HepG2 (cell line): ENCODE results near the gene RGP1.

ENCODE experiments used
- BHLHE40 ChIP-seq: IDR thresholded peaks from 2 replicates; pipeline ENCODE4 v1.6.1; 2011; ENCODE audit warnings: low read length, improper control_type of control experiment
- CBX5 ChIP-seq: sonication (generic); formaldehyde crosslinking; IDR thresholded peaks from 2 replicates; pipeline ENCODE4 v1.4.0; 2020; ENCODE audit warnings: missing genetic modification reagents, borderline replicate concordance
- MED8 ChIP-seq: sonication (generic); formaldehyde crosslinking; IDR thresholded peaks from 2 replicates; pipeline ENCODE4 v1.8.1; 2023; ENCODE audit warnings: mild to moderate bottlenecking, missing genetic modification reagents; ENCODE audit not compliant: insufficient replicate concordance
- MEIS2 ChIP-seq: sonication (generic); formaldehyde crosslinking; IDR thresholded peaks from 2 replicates; pipeline ENCODE4 v1.9.0; 2021; ENCODE audit warnings: mild to moderate bottlenecking, missing genetic modification reagents
- RAD21 ChIP-seq: fragments of 450-650 bp; formaldehyde crosslinking; IDR thresholded peaks from 2 replicates; pipeline ENCODE4 v1.5.0; 2020; ENCODE audit warnings: mild to moderate bottlenecking
- SALL1 ChIP-seq: sonication (generic); formaldehyde crosslinking; IDR thresholded peaks from 2 replicates; pipeline ENCODE4 v1.8.0; 2022; ENCODE audit warnings: mild to moderate bottlenecking, missing genetic modification reagents
- SRF ChIP-seq: IDR thresholded peaks from 2 replicates; pipeline ENCODE4 v1.6.1; 2011; ENCODE audit warnings: mild to moderate bottlenecking, low read depth, low read length, moderate library complexity
- ZBTB1 ChIP-seq: sonication (generic); formaldehyde crosslinking; IDR thresholded peaks from 2 replicates; pipeline ENCODE4 v1.4.0; 2020; ENCODE audit warnings: missing genetic modification reagents, borderline replicate concordance
- ZBTB38 ChIP-seq: sonication (generic); formaldehyde crosslinking; IDR thresholded peaks from 2 replicates; pipeline ENCODE4 v1.5.1; 2020; ENCODE audit warnings: mild to moderate bottlenecking, missing genetic modification reagents
- ZFP1 ChIP-seq: IDR thresholded peaks from 2 replicates; pipeline ENCODE4 v1.6.1; 2016
- ZNF792 ChIP-seq: IDR thresholded peaks from 2 replicates; pipeline ENCODE4 v1.6.1; 2016
- TF ChIP-seq, protein P1 (sequence below): sonication (generic); formaldehyde crosslinking; IDR thresholded peaks from 2 replicates; pipeline ENCODE4 v1.5.0; 2020; ENCODE audit warnings: mild to moderate bottlenecking, missing genetic modification reagents, moderate library complexity
- TF ChIP-seq, protein P2 (sequence below): sonication (generic); formaldehyde crosslinking; IDR thresholded peaks from 2 replicates; pipeline ENCODE4 v1.4.0; 2020; ENCODE audit warnings: missing genetic modification reagents, low read depth, mild to moderate bottlenecking, borderline replicate concordance
- TF ChIP-seq, protein P3 (sequence below): sonication (generic); formaldehyde crosslinking; IDR thresholded peaks from 2 replicates; pipeline ENCODE4 v1.4.0; 2020; ENCODE audit warnings: mild to moderate bottlenecking, missing genetic modification reagents

DNA sequence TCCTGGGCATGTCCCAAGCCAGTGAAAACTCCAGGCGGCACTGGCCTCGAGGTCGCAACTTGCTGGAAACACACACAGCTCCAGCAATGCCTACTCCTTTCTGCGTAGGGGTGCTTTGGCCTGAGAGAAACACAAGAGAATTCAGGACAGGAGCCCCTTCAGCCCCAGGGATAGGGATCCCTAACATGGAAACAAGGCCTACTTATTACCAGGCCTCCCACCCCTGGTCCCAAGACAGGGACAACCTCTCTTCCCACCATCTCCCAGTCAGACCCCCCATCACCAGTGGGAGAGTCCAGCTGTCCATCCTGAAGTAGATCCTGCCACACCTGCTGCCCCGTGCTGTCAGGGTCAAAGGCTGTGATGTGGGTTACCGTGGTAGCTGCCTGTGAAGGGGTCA is 8.8 kb upstream of the RGP1 start:
- TF ChIP-seq MED8 (CRISPR knock-in tag) = no peak
- no peak for TF ChIP-seq ZFP1
- TF ChIP-seq ZBTB1 (CRISPR knock-in tag) = no peak
- TF ChIP-seq RAD21 = no peak
- TF ChIP-seq, protein P1, sequence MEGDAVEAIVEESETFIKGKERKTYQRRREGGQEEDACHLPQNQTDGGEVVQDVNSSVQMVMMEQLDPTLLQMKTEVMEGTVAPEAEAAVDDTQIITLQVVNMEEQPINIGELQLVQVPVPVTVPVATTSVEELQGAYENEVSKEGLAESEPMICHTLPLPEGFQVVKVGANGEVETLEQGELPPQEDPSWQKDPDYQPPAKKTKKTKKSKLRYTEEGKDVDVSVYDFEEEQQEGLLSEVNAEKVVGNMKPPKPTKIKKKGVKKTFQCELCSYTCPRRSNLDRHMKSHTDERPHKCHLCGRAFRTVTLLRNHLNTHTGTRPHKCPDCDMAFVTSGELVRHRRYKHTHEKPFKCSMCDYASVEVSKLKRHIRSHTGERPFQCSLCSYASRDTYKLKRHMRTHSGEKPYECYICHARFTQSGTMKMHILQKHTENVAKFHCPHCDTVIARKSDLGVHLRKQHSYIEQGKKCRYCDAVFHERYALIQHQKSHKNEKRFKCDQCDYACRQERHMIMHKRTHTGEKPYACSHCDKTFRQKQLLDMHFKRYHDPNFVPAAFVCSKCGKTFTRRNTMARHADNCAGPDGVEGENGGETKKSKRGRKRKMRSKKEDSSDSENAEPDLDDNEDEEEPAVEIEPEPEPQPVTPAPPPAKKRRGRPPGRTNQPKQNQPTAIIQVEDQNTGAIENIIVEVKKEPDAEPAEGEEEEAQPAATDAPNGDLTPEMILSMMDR (CRISPR knock-in tag) = no peak
- no peak for TF ChIP-seq ZBTB38 (CRISPR knock-in tag)
- TF ChIP-seq SRF = no peak
- TF ChIP-seq ZNF792 = no peak
- TF ChIP-seq, protein P2, sequence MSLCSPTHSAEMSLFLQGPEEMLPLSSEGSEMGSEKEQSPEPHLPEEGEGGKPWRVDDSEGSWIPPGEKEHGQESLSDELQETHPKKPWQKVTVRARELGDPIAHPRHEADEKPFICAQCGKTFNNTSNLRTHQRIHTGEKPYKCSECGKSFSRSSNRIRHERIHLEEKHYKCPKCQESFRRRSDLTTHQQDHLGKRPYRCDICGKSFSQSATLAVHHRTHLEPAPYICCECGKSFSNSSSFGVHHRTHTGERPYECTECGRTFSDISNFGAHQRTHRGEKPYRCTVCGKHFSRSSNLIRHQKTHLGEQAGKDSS (CRISPR knock-in tag) = no peak
- TF ChIP-seq BHLHE40 = no peak
- TF ChIP-seq CBX5 (CRISPR knock-in tag) = no peak
- no peak for TF ChIP-seq MEIS2 (CRISPR knock-in tag)
- TF ChIP-seq, protein P3, sequence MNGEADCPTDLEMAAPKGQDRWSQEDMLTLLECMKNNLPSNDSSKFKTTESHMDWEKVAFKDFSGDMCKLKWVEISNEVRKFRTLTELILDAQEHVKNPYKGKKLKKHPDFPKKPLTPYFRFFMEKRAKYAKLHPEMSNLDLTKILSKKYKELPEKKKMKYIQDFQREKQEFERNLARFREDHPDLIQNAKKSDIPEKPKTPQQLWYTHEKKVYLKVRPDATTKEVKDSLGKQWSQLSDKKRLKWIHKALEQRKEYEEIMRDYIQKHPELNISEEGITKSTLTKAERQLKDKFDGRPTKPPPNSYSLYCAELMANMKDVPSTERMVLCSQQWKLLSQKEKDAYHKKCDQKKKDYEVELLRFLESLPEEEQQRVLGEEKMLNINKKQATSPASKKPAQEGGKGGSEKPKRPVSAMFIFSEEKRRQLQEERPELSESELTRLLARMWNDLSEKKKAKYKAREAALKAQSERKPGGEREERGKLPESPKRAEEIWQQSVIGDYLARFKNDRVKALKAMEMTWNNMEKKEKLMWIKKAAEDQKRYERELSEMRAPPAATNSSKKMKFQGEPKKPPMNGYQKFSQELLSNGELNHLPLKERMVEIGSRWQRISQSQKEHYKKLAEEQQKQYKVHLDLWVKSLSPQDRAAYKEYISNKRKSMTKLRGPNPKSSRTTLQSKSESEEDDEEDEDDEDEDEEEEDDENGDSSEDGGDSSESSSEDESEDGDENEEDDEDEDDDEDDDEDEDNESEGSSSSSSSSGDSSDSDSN = no peak
- no peak for TF ChIP-seq SALL1
